Occipital lobe (tissue), 2 donors: Measurements from ENCODE around the gene RFFL. TPM values are rescaled to one million over a fixed set of nuclear protein-coding genes. Genes with fewer than 3 reads are reported as not detected.

Experiments
- DNase-seq: peaks from one replicate; lab custom pipeline; 2025; lab: John Stamatoyannopoulos, UW
- total RNA-seq: library from RNA; depleted of rRNA; stranded (reverse); fragments of >200 nt; gene quantifications from one replicate; pipeline ENCODE4 v1.2.3, GENCODE V29; 2014

Gene RFFL
- total RNA-seq, 1 donor from 2014 or later = 7.8 TPM

DNA sequence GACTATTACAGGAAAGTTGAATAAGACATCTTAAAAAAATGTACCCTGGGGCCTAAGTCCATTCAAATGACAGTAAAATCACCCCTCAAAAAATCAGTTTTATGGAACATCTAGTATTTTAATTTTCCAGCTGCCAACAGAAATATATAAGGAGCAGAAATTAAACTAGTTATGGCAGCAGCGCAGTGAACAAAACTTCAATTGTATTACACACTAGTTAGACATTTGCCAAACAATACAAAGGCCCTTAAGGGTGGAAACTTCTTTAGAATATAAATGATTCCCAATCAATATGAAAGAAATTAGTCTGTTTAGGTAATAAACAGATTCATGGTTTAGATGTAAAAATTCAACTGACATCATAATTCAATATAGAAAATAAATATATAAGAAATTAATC lies 18.1 kb upstream of the RFFL start:
- no peak for DNase-seq

DNA sequence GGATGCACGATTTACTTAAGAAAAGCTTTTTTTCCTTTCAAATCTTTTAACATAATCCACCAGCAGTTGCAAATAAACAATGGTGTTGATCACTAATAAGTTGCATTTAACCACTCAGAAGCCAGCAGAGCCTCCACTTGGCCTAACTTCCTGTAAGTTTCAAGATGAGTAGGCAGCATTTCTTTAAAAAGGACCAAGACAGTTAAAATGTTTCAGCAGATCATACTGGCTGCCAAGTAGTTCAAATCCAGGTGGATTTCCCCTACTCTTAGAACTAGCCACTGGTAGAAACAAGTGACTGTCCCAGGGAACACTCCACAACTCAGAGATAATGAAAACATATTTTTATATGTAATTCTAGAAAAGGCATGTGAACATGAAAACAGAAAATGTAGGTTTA lies 17.0 kb upstream of the RFFL start:
- no peak for DNase-seq

DNA sequence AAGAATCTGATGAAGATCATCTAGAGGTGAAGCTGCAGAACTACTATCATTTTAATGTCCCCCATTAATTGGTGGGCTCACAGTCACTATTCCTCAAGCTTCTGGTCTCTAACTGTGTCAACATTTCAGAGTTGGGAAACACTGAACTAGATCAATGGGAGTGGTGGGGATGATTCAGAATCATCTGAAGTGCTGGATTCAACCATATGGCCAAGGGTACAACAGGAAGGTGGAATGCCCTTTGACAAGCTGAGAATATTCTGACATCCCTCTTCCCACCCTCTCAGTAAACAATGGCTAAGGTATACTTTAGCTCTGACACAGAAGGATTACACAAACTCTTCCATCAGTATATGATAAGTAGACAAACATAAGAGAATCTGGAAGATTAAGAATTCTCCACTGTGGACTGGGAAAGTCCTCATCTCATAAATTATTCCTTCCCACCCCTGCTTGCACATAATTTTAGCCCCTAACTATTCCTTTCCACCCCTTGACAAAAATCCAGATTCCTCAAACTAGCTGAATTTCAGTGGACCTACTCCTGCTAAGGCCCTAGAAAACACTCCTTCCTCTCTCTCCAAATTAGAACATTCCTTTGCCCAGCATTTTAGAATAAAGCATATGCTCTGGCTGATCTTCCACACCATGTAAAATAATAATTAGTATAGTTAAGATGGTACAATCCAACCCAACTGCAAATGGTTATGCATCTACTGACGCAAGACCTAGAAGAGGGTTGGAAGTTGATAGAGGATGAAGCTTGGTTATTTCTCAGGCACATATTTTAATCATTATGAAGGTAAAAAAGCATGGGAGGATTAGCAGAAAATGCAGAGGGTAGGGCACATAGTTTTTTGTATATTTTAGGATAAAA lies 16.3 kb upstream of the RFFL start:
- DNase-seq = no peak

DNA sequence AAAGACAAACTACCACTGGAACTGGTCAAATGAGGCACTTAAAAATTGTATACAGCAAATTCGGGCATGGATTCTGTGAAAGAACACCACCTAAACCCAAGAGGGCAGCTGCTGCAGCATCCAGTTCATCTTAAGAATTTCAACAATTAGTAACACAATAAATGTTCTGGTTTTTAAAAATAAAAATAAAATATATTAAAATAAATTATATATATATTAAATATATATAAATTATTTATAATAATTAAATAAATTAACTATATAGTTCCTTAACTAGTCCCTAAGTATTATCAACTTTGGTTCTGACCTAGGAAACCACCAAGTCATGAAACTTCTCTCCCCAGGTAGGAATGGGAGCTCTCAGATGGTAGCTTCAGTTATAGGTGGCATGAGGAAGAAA lies 13.4 kb upstream of the RFFL start:
- DNase-seq = no peak

DNA sequence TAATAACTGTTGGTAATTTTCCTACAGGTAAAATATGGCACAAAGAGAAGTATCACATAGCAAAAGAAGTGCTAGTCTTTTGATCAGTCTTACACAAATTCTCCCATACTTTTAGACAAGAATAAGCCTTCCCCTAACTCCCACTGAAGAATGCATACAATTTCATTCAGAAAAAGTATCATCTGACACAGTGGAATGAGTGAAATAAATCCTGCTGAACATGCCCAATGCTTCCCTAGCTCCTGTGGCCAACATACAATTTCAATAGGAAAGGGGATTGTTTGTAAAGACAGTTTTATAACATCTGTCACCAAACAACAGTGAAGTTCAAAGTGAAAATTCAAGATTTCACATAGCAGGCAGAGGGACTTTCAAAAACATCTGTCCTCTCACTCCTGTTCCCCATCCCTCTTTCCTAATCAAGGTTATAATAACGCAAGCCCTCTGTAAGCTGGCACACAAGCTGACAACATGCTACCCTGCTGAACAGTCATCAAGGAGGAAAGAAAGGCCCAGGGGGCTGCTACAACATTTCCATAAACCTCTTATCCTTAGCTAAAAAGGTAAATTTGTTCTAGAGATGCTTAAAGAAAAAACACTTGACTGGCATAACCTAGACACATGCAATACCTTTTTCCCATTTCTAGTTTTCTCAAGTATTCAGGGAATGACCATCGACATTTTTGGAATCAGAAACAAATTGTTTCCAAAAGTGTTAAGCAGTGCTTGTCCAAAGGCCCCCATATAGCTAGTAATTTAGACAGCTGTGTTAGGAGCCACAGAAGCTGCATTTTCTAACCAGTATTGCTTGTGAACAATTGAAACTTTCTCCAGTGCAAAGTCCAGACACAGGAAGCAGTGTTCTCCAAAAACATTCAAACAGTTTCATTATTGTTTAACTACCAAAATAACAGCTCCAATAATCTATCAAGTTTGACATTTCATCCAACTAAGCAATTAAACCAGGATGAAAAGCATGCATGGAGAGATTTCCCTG lies 11.5 kb upstream of the RFFL start:
- no peak for DNase-seq

DNA sequence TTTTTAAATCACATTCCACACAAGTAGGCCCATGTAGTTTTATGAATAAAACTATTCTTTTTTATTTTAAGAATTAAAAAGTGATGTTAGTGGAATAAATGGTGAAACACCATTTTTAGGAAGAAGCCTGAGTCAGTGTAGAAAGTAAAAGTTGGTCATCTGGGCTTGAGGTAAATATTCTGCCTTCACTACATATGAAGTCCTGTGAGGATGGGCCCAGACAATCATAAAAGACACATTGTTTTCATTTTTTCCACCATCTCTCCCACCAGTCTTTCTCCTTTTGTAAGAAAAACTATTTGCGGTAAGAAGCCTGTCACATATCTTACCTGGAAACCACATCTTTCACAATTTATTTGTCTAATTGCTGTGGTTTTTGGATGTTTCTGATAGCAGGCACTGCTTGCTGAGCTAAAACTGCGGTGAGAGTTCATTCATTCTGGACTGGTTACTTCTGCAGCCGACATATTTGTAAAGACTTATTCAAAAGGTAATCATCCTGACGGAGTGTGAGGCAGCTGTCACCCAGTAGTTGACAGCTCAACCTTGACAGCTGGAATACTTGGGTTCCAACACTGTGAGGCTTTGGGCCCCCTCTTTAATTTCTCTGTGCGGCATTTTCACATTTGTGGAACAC lies 10.6 kb upstream of the RFFL start:
- no peak for DNase-seq

DNA sequence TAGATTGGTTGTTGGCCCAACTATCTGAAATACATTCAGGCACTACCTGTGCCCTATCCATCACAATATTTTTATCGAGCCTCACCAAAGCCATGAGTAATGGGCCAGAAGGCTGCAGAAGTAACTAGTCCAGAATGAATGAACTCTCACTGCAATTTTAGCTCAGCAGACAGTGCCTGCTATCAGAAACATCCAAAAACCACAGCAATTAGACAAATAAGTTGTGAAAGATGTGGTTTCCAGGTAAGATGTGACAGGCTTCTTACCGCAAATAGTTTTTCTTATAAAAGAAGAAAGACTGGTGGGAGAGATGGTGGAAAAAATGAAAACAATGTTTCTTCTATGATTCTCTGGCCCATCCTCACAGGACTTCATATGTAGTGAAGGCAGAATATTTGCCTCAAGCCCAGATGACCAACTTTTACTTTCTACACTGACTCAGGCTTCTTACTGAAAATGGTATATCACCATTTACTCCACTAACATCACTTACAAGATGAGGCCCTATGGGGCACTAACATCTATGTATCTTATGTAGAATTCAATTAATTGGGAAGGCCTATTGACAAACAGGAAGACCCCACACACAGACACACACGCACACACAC lies 9.8 kb upstream of the RFFL start:
- no peak for DNase-seq

DNA sequence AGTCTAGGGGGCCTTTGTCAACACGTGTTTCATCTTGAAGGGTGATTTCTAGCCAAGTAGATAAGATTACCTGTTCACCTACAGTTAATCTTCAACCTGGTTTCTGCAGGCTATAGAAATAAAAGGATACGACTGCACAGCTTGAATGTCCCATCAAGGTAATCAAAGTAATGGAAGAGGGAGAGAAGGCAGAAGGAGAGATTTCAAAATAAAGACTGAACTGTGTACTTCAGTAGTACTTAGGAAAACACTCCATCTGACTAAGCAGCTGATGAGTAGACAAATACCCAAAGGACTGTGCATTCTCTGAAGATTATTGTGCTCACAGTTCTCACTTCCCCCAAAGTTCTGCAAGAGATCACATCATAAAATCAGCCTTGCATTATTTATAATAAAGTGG lies 5.8 kb upstream of the RFFL start:
- no peak for DNase-seq

DNA sequence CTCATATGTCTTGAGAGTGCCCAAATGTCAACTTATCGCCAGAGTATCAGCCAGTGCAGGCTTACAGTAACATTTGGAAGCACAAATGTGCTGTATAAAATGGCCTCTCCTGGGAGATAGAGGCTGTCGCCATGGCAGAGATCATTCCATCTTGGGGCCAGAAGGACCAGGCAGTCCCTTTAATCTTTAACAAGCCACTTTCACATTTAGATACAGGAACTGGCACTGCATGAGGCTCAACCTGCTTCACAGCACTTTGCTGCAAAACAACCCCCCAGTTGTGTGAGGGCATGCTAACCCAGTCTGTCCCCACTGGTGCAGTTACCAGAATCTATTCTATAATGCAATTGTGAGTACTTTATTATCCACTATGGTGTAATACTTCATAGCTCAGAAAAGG lies 4.7 kb upstream of the RFFL start:
- DNase-seq = no peak

DNA sequence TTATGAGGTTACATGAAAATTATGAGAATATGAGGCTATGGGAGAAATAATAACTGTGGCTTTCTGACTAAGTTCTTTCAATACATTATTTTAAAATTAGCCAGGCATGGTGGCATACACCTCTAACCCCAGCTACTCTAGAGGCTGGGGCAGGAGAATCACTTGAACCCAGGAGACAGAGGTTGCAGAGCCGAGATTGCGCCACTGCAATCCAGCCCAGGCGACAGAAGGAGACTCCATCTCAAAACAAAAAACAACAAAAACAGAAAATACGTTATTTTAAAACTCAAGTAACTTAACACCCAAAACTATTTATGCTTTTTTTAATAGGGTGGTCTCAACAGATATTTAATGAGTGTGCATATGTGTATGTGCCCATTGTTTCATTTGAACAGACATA lies 2.4 kb upstream of the RFFL start:
- DNase-seq = no peak

DNA sequence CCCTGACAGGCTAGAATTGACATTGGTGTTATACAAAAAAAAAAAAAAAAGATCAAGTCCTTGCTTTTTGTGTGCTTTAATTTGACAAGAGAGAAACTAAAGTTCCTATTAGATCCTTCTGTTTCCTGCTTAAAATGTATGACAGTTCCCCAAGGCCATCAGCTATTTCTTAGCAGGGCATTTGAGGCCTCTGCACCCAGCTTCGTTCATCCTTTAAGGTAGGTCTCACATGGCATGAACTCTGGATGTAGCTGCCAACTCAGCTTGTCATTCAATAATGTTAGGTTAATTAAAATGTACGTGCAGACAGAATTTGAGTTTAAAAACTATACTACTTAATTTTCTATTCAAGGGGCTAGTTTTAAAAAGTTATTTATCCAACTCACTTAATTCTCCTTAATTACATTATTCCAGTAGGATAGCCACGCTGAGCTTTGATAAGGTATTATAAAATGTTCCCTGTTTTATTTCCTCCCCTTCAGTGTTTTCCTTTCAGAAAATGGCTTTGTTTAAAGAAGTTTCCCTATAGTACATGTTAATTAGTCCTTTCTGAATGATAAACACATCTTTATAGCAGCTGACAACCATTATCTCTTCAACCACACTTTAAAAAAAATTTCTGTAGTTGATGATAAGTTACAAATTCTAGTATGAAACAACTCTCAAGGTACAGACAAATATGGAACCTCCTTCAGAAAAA lies 1.2 kb upstream of the RFFL start:
- DNase-seq = no peak

DNA sequence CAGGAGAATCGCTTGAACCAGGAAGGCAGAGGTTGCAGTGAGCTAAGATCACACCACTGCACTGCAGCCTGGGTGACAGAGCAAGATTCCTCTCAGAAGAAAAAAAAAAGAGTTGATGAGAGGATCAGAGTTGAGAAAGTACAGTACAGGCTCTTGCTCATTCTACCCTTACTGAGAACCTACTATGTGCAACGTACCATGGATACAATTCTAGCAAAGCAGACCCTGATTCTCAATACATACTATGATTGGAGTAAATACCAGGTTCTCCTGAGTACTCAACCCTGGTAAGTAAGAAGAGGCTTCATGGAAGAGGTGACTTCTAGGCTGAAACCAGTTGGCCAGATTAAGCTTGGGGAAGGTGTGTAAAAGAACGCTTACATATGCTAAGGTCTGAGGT lies 1.2 kb downstream of the RFFL start:
- DNase-seq = no peak

DNA sequence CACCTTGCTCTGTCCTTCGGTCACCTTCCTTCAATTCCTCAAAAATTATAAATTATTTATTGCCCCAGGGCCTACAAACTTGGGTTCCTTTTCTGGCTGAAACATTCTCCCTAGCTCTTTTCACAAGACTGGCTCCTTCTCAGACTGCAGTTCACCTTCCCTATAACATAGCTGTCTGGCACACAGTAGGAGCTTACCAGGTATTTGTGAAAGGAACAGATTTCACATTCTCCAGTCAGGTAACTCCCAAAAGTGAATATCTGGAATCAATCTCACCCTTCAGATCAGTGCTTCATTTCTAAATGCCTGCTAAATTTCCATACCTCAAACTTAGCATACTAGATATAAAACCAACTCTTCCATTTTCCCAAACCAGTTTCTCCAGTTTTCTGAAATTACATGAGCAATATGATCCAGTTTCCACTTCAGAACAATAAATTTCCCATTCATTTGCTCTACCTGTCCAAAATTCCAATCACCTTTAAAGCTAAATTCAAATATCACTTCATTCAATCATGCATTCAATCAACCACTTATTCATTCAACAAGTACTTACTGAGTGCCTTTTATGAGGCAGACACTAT lies 6.1 kb downstream of the RFFL start:
- DNase-seq = no peak

DNA sequence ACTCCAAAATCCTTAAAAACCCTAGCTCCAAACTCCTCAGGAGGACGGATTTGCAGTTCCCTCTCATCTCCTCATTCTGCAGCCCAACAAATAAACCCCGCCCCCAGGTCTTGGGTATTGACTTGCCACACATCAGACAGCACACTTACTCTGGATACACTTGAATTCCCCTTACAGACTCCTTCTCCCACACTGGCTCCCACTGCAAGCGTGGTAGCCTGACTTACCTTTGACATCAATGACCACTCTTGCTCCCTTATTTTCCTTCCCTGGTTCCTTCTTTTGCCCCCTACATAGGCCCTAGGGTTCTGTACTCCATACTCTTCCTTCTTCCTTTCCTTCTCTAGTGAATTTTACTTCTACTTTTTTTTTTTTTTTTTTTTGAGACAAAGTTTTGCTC lies 7.5 kb downstream of the RFFL start:
- no peak for DNase-seq

DNA sequence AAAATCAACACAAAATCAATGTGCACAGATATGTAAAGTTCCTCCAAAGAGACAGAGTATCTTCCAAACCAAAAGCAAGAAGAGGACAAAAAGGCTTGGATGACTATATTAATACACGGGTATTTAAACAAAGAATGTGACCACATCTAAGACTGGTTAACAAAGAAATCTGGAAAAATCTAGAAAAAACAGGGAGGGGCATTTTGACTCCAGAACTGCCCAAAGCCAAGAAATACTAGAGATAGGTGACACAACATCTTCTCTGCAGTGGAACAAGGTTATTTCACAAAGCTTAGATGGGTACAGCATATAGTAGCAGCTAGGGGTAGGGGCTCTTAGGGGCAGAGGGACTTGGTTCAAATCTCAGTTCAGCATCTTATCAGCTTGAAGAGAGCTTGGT lies 10.3 kb downstream of the RFFL start:
- no peak for DNase-seq

DNA sequence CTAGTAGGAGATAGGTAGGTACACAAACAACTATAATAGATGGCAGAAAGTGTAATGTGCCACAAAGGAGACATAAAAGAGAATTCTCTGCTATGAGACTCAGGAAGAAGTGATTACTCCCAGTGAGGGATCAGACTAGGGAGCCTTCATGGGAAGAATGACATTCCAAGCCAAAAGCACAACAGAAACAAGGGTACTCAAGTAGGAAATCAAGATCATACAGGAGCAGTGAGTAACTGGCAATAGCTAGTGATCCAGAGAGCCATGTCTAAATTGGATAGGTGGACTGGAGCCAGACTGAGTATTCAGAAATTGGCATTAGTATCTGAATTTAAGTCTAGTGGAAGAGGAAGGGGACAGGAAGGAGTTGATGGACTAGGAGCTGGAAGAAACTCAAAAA lies 10.7 kb downstream of the RFFL start:
- DNase-seq = no peak

DNA sequence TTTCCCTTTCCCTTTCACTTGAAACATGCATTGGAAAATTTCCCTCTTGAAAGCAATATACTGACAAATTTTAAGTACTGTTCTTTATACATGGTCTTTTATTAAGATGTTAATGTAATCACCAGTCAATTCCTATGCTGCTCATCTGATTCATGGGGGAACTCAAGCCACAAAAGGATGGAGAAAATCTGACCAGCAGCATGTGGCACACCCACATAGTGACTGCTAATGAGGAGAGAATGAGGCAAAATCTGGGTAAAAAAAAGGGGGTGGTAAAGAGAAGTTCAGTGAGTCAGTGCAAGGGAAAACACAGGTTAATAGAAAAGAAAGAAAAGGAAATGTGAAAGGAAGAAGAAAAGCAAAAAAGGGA lies 11.3 kb downstream of the RFFL start:
- no peak for DNase-seq

DNA sequence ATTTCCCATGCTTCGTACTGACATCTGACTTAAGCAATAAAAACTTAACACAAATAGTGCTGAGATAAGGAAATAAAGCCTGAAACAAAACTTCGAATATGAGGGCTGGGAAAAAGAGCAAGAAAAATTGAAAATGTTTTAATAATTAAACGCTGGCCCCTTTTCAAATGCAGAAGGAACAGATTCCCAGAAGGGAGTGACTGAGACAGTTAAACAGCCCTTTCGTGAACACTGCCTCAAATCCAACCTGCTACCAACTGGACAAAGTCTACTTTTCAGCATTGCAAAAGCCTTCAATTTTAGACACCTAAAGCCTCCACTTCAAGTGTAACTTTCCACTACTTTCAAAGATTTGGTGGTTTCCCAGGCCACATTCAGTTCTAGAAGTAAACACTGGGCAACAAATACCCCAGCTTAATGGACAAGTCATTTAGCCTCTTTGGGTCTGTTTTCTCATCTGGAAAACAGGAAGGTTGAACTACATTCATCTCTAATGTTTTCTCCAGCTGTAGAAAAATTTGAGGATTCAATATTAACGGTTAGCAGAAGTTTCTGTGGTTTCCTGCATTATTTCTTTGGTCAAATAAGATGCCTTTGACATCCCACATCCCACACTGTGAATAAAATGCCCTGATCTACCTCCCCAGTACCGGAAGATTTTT lies 11.8 kb downstream of the RFFL start:
- no peak for DNase-seq

DNA sequence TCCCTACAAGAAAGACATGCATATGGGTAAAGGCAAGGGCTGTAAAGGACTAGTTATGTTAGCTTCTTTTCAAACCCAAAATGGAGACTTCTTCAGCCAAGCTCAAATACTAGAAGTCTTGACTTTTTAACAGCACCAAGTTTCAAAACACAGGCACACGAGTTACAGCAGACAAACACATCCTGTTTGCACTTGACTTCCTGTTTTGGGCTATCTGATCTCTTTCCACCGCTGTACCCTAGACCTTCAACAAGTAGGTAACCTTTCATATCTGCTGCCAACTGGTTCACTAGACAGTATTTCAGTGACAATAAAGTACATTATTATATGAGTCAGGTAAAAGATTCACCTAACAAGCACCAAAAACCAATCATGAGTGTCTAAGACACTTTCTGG lies 12.3 kb downstream of the RFFL start:
- no peak for DNase-seq

DNA sequence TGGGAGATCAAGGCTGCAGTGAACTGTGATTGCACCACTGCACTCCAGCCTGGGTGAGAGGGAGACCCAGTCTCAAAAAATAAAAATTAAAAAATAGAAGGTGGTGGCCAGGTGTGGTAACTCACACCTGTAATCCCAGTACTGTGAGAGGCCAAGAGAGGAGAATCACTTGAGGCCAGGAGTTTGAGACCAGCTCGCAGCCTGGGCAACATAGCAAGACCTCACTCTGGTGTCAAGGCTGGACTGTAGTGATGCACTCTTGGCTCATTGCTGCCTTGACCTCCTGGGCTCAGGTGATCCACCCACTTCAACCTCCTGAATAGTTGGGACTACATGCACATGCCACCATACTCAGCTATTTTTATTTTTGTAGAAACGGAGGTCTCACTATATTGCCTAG lies 13.3 kb downstream of the RFFL start:
- no peak for DNase-seq
